ENCODE measurements around the gene SEMA5A. TPM values are rescaled to one million over a fixed set of nuclear protein-coding genes. Genes with fewer than 3 reads are reported as not detected.

The SEMA5A gene
- total and polyA plus RNA-seq, 2 of the 13 experiments (the other 11 are each of a cell fraction or from before 2014, with no cell fraction given), result 0.01 TPM; not detected in 1

DNA sequence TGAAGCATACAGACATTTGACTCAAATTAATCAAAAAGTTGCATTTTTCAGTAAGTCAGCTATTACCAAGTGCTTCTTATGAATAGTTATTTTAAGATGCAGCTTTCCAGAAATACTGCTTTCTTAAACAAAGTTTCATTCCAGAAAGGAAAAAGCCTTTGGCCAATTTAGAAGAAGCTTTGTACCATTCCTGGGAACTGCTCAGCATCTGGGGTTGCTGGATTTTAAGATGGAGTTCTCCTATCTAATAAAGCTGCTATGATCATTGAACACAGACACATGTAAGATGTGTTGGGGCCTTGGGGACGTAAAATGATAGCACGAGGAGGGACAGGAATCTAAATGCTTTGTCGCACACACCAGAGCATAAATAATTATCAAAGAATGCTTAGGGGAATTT is 130.8 kb downstream of the SEMA5A start:
- H3K36me3 ChIP-seq (replicated peaks in 1 of 2; ENCODE audit: control insufficient read depth in 1 of 2, insufficient read depth in 2 of 2, low read length in 2 of 2), result no peaks in the 10 kb centered on the region
- ChIA-PET CTCF (ENCODE audit: low intra/inter-chr PET ratio, low total read pairs) (no interaction called here), POLR2A (no interaction called here)
- no peaks in the 10 kb centered on the region for H3K4me1 ChIP-seq (ENCODE audit: insufficient read depth, low read length)
- FAIRE-seq (no peak), ATAC-seq (no peak), DNase-seq (ENCODE audit: low spot score) (no peak)
- no peak overlapping the region for H2AFZ ChIP-seq (ENCODE audit: low read length)
- H3K27me3 ChIP-seq (ENCODE audit: control insufficient read depth in 1 of 2, insufficient read depth in 2 of 2, low read length in 2 of 2), result no peaks in the 10 kb centered on the region; a peak in 1 of 5 replicates
- no peaks in the 10 kb centered on the region for H4K20me1 ChIP-seq (ENCODE audit: insufficient read depth, low read length)
- H3K79me2 ChIP-seq (ENCODE audit: insufficient read depth, low read length), result no peaks in the 10 kb centered on the region
- intact Hi-C loops (cut with micrococcal nuclease; ENCODE audit: unreplicated experiment), result no loop called here
- TF ChIP-seq RFX3 (CRISPR knock-in tag; IDR thresholded peaks at IDR 0.05) (no peak), CBX1 (IDR thresholded peaks at IDR 0.05; ENCODE audit: low read depth) (no peak), ZNF660 (CRISPR knock-in tag; IDR thresholded peaks at IDR 0.05; ENCODE audit: borderline replicate concordance, low read depth) (no peak), SP2 (CRISPR knock-in tag; IDR thresholded peaks at IDR 0.05) (no peak)
- in situ Hi-C loops (cut with HindIII; ENCODE audit: extremely low pct_ligation_motif_present, low pct_unique_long_range_greater_than_20kb), result no loop called here
- no peak overlapping the region for H3K4me2 ChIP-seq (ENCODE audit: low read depth, low read length)
- H3K9me3 ChIP-seq (ENCODE audit: low read length), result no peaks in the 10 kb centered on the region
- BruUV-seq (replicated peaks), result no TSS peak
- 11% methylated on average over 3 of the region's 3 CpGs for WGBS (ENCODE audit: low lambda C conversion rate)
- no peak overlapping the region for H3K4me3 ChIP-seq (replicated peaks in 1 of 3; ENCODE audit: insufficient read depth in 1 of 3, low read depth in 2 of 3, low read length in 3 of 3)
- H3K9ac ChIP-seq (ENCODE audit: insufficient read depth, low read depth, low read length), result no peak overlapping the region
- no peak overlapping the region for H3K27ac ChIP-seq (ENCODE audit: extremely low read length, insufficient read depth, low read length)

DNA sequence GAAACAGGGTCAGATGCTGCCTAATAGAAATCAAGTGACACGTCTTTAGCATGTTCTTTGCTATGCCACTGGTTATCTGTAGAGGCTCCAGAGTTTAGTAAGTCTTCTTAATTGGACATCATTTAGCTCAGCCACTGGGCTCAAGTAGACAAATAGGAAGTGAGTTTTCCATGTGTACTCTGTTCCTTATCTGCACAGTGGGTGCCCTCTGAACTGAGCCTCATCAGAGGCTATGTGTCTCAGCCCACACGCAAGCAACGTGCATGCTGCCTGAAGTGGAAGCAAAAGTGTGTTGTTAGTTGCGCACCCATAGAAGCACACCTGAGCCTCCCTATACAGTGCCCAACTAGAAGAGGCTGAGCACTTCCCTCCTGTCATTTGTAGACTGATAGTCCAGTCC is 134.7 kb downstream of the SEMA5A start:
- ChIA-PET CTCF (ENCODE audit: low intra/inter-chr PET ratio, low total read pairs) (no interaction called here), POLR2A (no interaction called here)
- Histone ChIP-seq H2AFZ (ENCODE audit: low read length) (no peak overlapping the region), H3K9me3 (ENCODE audit: low read length) (no peaks in the 10 kb centered on the region), H3K4me3 (replicated peaks in 1 of 3; ENCODE audit: insufficient read depth in 1 of 3, low read depth in 2 of 3, low read length in 3 of 3) (no peak overlapping the region), H3K79me2 (ENCODE audit: insufficient read depth, low read length) (no peaks in the 10 kb centered on the region), H3K36me3 (replicated peaks in 1 of 2; ENCODE audit: control insufficient read depth in 1 of 2, insufficient read depth in 2 of 2, low read length in 2 of 2) (no peaks in the 10 kb centered on the region), H3K4me1 (ENCODE audit: insufficient read depth, low read length) (no peaks in the 10 kb centered on the region), H3K9ac (ENCODE audit: insufficient read depth, low read depth, low read length) (no peak overlapping the region), H4K20me1 (ENCODE audit: insufficient read depth, low read length) (no peaks in the 10 kb centered on the region), H3K27me3 (ENCODE audit: control insufficient read depth in 1 of 2, insufficient read depth in 2 of 2, low read length in 2 of 2) (no peaks in the 10 kb centered on the region; a peak in 1 of 5 replicates), H3K27ac (ENCODE audit: extremely low read length, insufficient read depth, low read length) (no peak overlapping the region), H3K4me2 (ENCODE audit: low read depth, low read length) (no peak overlapping the region)
- 29% methylated on average over 2 of the region's 4 CpGs for WGBS (ENCODE audit: low lambda C conversion rate)
- no TSS peak for BruUV-seq (replicated peaks)
- intact Hi-C loops (cut with micrococcal nuclease; ENCODE audit: unreplicated experiment) (no loop called here), in situ Hi-C loops (cut with HindIII; ENCODE audit: extremely low pct_ligation_motif_present, low pct_unique_long_range_greater_than_20kb) (no loop called here)
- FAIRE-seq, result no peak
- ATAC-seq, result no peak
- no peak for DNase-seq (ENCODE audit: low spot score)
- TF ChIP-seq CBX5 (CRISPR knock-in tag; IDR thresholded peaks at IDR 0.05; ENCODE audit: borderline replicate concordance) (no peak), KDM1A (CRISPR knock-in tag; IDR thresholded peaks at IDR 0.05) (no peak), ZSCAN31 (CRISPR knock-in tag; IDR thresholded peaks at IDR 0.05; ENCODE audit: low read depth) (no peak), NR1H2 (CRISPR knock-in tag; IDR thresholded peaks at IDR 0.05; ENCODE audit: borderline replicate concordance, low read depth) (no peak), FOXA3 (CRISPR knock-in tag; IDR thresholded peaks at IDR 0.05) (no peak), EP300 (IDR thresholded peaks at IDR 0.05; ENCODE audit: low read depth in 2 of 2, low read length in 2 of 2) (no peak), EP300 (CRISPR knock-in tag; IDR thresholded peaks at IDR 0.05; ENCODE audit: borderline replicate concordance) (no peak), HDAC1 (CRISPR knock-in tag; IDR thresholded peaks at IDR 0.05) (no peak), SMARCC2 (IDR thresholded peaks at IDR 0.05) (no peak), ZNF607 (CRISPR knock-in tag; IDR thresholded peaks at IDR 0.05; ENCODE audit: borderline replicate concordance) (no peak), NCOA1 (CRISPR knock-in tag; IDR thresholded peaks at IDR 0.05) (no peak)
- TF ChIP-seq, protein P1, sequence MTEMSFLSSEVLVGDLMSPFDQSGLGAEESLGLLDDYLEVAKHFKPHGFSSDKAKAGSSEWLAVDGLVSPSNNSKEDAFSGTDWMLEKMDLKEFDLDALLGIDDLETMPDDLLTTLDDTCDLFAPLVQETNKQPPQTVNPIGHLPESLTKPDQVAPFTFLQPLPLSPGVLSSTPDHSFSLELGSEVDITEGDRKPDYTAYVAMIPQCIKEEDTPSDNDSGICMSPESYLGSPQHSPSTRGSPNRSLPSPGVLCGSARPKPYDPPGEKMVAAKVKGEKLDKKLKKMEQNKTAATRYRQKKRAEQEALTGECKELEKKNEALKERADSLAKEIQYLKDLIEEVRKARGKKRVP (CRISPR knock-in tag; IDR thresholded peaks at IDR 0.05), result no peak
- TF ChIP-seq, protein P2, sequence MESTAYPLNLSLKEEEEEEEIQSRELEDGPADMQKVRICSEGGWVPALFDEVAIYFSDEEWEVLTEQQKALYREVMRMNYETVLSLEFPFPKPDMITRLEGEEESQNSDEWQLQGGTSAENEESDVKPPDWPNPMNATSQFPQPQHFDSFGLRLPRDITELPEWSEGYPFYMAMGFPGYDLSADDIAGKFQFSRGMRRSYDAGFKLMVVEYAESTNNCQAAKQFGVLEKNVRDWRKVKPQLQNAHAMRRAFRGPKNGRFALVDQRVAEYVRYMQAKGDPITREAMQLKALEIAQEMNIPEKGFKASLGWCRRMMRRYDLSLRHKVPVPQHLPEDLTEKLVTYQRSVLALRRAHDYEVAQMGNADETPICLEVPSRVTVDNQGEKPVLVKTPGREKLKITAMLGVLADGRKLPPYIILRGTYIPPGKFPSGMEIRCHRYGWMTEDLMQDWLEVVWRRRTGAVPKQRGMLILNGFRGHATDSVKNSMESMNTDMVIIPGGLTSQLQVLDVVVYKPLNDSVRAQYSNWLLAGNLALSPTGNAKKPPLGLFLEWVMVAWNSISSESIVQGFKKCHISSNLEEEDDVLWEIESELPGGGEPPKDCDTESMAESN (CRISPR knock-in tag; conservative IDR thresholded peaks at IDR 0.05), result no peak
